K562 (cell line): ENCODE measurements around the gene FGF12. TPM values are rescaled to one million over a fixed set of nuclear protein-coding genes. Genes with fewer than 3 reads are reported as not detected.

Experiments used
- ATAC-seq: fragments of 200-7000 bp; cut with Tn5 transposase; 3 replicates; pipeline ENCODE4 v1.9.1; 2020; ENCODE audit warnings: moderate library complexity
- BruUV-seq: library from RNA; stranded (reverse); fragments of 400-500 nt; replicated peaks from 2 replicates; lab custom pipeline; 2021; lab: Mats Ljungman, UMichigan
- CTCF ChIA-PET: fragments of 300-600 bp; formaldehyde crosslinking; extraction: SDS; loops from one replicate; lab custom pipeline; 2021; ENCODE audit warnings: low intra/inter-chr PET ratio; lab: Yijun Ruan, JAX
- POLR2A ChIA-PET: fragments of 300-600, 350-650 bp; sonication (Branson Sonifier 250); formaldehyde crosslinking; extraction: SDS; loops from one replicate; lab custom pipeline; 2021; ENCODE audit warnings: antibody characterized with exemption, inconsistent platforms; lab: Yijun Ruan, JAX
- DNase-seq, 4 experiments: peaks; one replicate each; pipeline versions ENCODE4 v3.0.0 to v3.0.0-alpha.2; 2011 to 2018; ENCODE audit warnings: low spot score in 3 of 4, mixed read lengths in 3 of 4; ENCODE audit errors: extremely low read depth in 1 of 4
- FAIRE-seq: peaks from 2 replicates; lab custom pipeline; 2011; peaks lifted over from hg19 to GRCh38; lab: Jason Lieb, UNC
- H2AFZ ChIP-seq: 2 replicates; pipeline ENCODE4 v1.6.0; 2011; ENCODE audit warnings: low read depth, low read length, control low read depth, inconsistent platforms
- H3K27ac ChIP-seq: fragments of 200-600 bp; 3 replicates; pipeline ENCODE4 v1.8.0; 2011; ENCODE audit warnings: low read depth, mild to moderate bottlenecking, control low read depth, inconsistent platforms, low read length, moderate library complexity, mixed read lengths; ENCODE audit errors: extremely low read depth
- H3K27me3 ChIP-seq, 2 experiments: fragments of 300-600 bp in 1 of 2; 2 replicates in 1 of 2; 3 replicates in 1 of 2; pipeline versions ENCODE4 v1.6.0 to v1.8.0; 2011; ENCODE audit warnings: inconsistent platforms in 2 of 2, low read length in 2 of 2, mild to moderate bottlenecking in 1 of 2, mixed read lengths in 1 of 2, moderate library complexity in 1 of 2; ENCODE audit not compliant: control insufficient read depth in 2 of 2, insufficient read depth in 2 of 2
- H3K36me3 ChIP-seq: fragments of 300-600 bp; 3 replicates; pipeline ENCODE4 v1.8.0; 2011; ENCODE audit warnings: mild to moderate bottlenecking, low read length, inconsistent platforms; ENCODE audit not compliant: control insufficient read depth, insufficient read depth
- H3K4me1 ChIP-seq, 2 experiments: fragments of 200-600 bp in 1 of 2; replicated peaks in 1 of 2; 2 replicates in 1 of 2; 3 replicates in 1 of 2; pipeline versions ENCODE4 v1.5.1 to v1.8.0; 2011; ENCODE audit warnings: inconsistent platforms in 2 of 2, low read length in 2 of 2, mild to moderate bottlenecking in 1 of 2, mixed read lengths in 1 of 2, moderate library complexity in 1 of 2; ENCODE audit not compliant: control insufficient read depth in 2 of 2, insufficient read depth in 2 of 2
- H3K4me2 ChIP-seq: 2 replicates; pipeline ENCODE4 v1.6.1; 2011; ENCODE audit warnings: low read length, control low read depth, inconsistent platforms, mixed read lengths; ENCODE audit not compliant: insufficient read depth
- H3K4me3 ChIP-seq: fragments of 200-600 bp; sonication (generic), shearing (Covaris generic); 2 replicates; pipeline ENCODE4 v1.5.1; 2016; ENCODE audit warnings: control low read depth, inconsistent platforms
- H3K79me2 ChIP-seq: fragments of 200-600 bp; 3 replicates; pipeline ENCODE4 v1.8.0; 2011; ENCODE audit warnings: low read length, inconsistent platforms; ENCODE audit not compliant: control insufficient read depth, insufficient read depth
- H3K9ac ChIP-seq, 2 experiments: 2 replicates each; pipeline versions ENCODE4 v1.6.0 to v1.6.1; 2011; ENCODE audit warnings: low read depth in 2 of 2, low read length in 2 of 2, control low read depth in 1 of 2, inconsistent platforms in 1 of 2, mild to moderate bottlenecking in 1 of 2, mixed read lengths in 1 of 2; ENCODE audit not compliant: insufficient read depth in 1 of 2
- H3K9me1 ChIP-seq: one replicate; pipeline ENCODE4 v1.6.0; 2011; ENCODE audit warnings: inconsistent platforms, mild to moderate bottlenecking, low read length, moderate library complexity; ENCODE audit not compliant: control insufficient read depth, insufficient read depth
- H3K9me3 ChIP-seq: replicated peaks from 2 replicates; pipeline ENCODE4 v1.5.1; 2011; ENCODE audit warnings: low read depth, low read length, inconsistent platforms; ENCODE audit not compliant: control insufficient read depth, insufficient read depth
- H4K20me1 ChIP-seq: replicated peaks from 2 replicates; pipeline ENCODE4 v1.6.1; 2011; ENCODE audit warnings: low read length, inconsistent platforms, mixed read lengths; ENCODE audit not compliant: control insufficient read depth, insufficient read depth
- DNMT1 ChIP-seq: fragments of 450-650 bp; IDR thresholded peaks from 2 replicates; pipeline ENCODE4 v1.6.1; 2016; ENCODE audit warnings: antibody characterized with exemption, mild to moderate bottlenecking
- ERF ChIP-seq: fragments of 450-650 bp; formaldehyde crosslinking; IDR thresholded peaks from 2 replicates; pipeline ENCODE4 v1.4.0; 2020; ENCODE audit warnings: mild to moderate bottlenecking, mixed read lengths
- KAT8 ChIP-seq: fragments of 450-650 bp; IDR thresholded peaks from 2 replicates; pipeline ENCODE4 v1.6.1; 2016; ENCODE audit warnings: low read depth, mild to moderate bottlenecking
- NR4A1 ChIP-seq, 2 experiments: fragments of 250-450 bp in 1 of 2; fragments of 450-650 bp in 1 of 2; sonication (Bioruptor Pico) in 1 of 2; IDR thresholded peaks; 2 replicates each; pipeline versions ENCODE4 v1.4.0 to v1.6.1; 2016 to 2020; ENCODE audit warnings: mild to moderate bottlenecking in 2 of 2, missing compliant biosample characterization in 1 of 2, missing genetic modification characterization in 1 of 2, moderate library complexity in 1 of 2
- RCOR1 ChIP-seq, 2 experiments: IDR thresholded peaks; 2 replicates each; pipeline ENCODE4 v1.6.1; 2012; ENCODE audit warnings: low read depth in 2 of 2, low read length in 2 of 2, borderline replicate concordance in 1 of 2, improper control_type of control experiment in 1 of 2
- SMAD3 ChIP-seq: fragments of 450-650 bp; formaldehyde crosslinking; conservative IDR thresholded peaks from 2 replicates; pipeline ENCODE4 v1.4.0; 2020; ENCODE audit warnings: mild to moderate bottlenecking
- U2AF1 ChIP-seq: fragments of 200-400 bp; formaldehyde crosslinking; optimal IDR thresholded peaks from 2 replicates; pipeline ENCODE3; 2017; ENCODE audit warnings: mild to moderate bottlenecking, low read depth, low read length, moderate library complexity
- ZBTB8A ChIP-seq: fragments of 450-650 bp; IDR thresholded peaks from 2 replicates; pipeline ENCODE4 v1.6.1; 2018; ENCODE audit warnings: mild to moderate bottlenecking, moderate library complexity; ENCODE audit not compliant: partially characterized antibody
- ZNF274 ChIP-seq: IDR thresholded peaks from 2 replicates; pipeline ENCODE4 v1.6.1; 2011; ENCODE audit warnings: low read depth, mild to moderate bottlenecking, low read length, moderate library complexity, borderline replicate concordance
- ZNF347 ChIP-seq: fragments of 450-650 bp; formaldehyde crosslinking; IDR thresholded peaks from 2 replicates; pipeline ENCODE4 v1.4.0; 2020; ENCODE audit warnings: low read depth, mild to moderate bottlenecking, moderate library complexity
- WGBS: fragments of 100-300 bp; shearing (Covaris generic); methylation state at CpG from one replicate; pipeline ENCODE4 v1.1.6; 2016; ENCODE audit warnings: low coverage, mixed read lengths; ENCODE audit not compliant: insufficient coverage; ENCODE audit errors: missing lambda C conversion rate; 5-methylcytosine and 5-hydroxymethylcytosine counted together
- in situ Hi-C: fragments of 300-500 bp; cut with MboI; formaldehyde crosslinking; loops from 4 replicates; pipeline ENCODE4 v1.15.0; 2018; ENCODE audit warnings: inconsistent platforms, mixed read lengths
- intact Hi-C: fragments of 100-400 bp; cut with micrococcal nuclease; formaldehyde crosslinking; loops from 2 replicates; pipeline ENCODE4 v1.14.2; 2022
- polyA plus RNA-seq, 8 experiments: library from polyadenylated mRNA; depleted of rRNA in 4 of 8; stranded (reverse) in 5 of 8; unstranded in 3 of 8; fragments of >200 nt; fragmentation: Nextera tagmentation in 2 of 8; fragmentation: Illumina TruSeq in 1 of 8; extraction: Ambion mirVana in 2 of 8; extraction: Trizol in 1 of 8; gene quantifications; 2 replicates each; pipeline versions ENCODE4 v1.2.1 to v1.2.3, GENCODE V29; 2011 to 2014; ENCODE audit warnings: inconsistent platforms in 1 of 8, missing spikeins in 1 of 8
- total RNA-seq, 7 experiments: library from RNA; depleted of rRNA in 6 of 7; stranded (reverse); fragments of >200 nt in 6 of 7; fragmentation: Illumina TruSeq in 2 of 7; extraction: Trizol in 2 of 7; gene quantifications; 2 replicates each; pipeline versions ENCODE4 v1.2.1 to v1.2.3, GENCODE V29; 2011 to 2021; ENCODE audit warnings: low replicate concordance in 1 of 7
- TF ChIP-seq, protein P1 (sequence below): sonication (generic); formaldehyde crosslinking; IDR thresholded peaks from 2 replicates; pipeline ENCODE4 v1.8.0; 2022; ENCODE audit warnings: mild to moderate bottlenecking, low read depth, missing genetic modification reagents
- TF ChIP-seq, protein P2 (sequence below): fragments of 450-650 bp; IDR thresholded peaks from 2 replicates; pipeline ENCODE4 v1.6.1; 2016; ENCODE audit warnings: antibody characterized with exemption
- TF ChIP-seq, protein P3 (sequence below): fragments of 250-450 bp; sonication (Bioruptor Pico); IDR thresholded peaks from 2 replicates; pipeline ENCODE4 v1.8.0; 2021; ENCODE audit warnings: moderate library complexity, mild to moderate bottlenecking, inconsistent platforms
- TF ChIP-seq, protein P4 (sequence below): fragments of 200-800 bp; sonication (Bioruptor generic); IDR thresholded peaks from 2 replicates; pipeline ENCODE4 v1.6.1; 2017; ENCODE audit warnings: missing genetic modification characterization, missing compliant biosample characterization

The FGF12 gene
- total and polyA plus RNA-seq, 9 of the 15 experiments (the other 6 are each of a cell fraction or from before 2014, with no cell fraction given), result not detected

DNA sequence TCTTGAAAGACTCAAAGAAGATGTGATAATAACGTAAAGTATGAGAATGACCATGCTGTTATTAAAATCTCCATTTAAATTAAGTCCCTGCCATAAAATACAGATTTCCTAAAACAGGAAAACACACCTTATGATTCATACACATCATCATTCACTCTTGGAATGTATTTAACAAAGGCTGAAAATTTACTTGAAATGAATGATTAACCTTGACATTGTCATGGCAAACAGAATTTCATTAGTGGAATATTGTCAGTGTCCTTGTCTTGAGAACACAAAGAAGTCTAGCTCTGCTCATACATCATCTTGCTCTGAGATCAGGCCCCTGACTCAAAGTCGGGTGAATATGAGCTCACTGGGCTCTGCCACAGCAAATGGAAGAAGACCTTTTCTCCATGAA, 313.9 kb downstream of the FGF12 start:
- ChIA-PET CTCF (no interaction called here), POLR2A (no interaction called here)
- H3K27me3 ChIP-seq, result no peaks in the 10 kb centered on the region
- intact Hi-C loops, result no loop called here
- H3K9me3 ChIP-seq, result no peaks in the 10 kb centered on the region
- no peak overlapping the region for H3K4me3 ChIP-seq
- H3K27ac ChIP-seq, result no peak overlapping the region
- DNase-seq (no peak), ATAC-seq (no peak), FAIRE-seq (no peak)
- H3K9ac ChIP-seq, result no peak overlapping the region
- H4K20me1 ChIP-seq, result no peaks in the 10 kb centered on the region
- no peaks in the 10 kb centered on the region for H3K79me2 ChIP-seq
- H3K4me1 ChIP-seq, result no peaks in the 10 kb centered on the region
- WGBS, result 0% methylated on average over 2 of the region's 2 CpGs
- H3K9me1 ChIP-seq, result no peaks in the 10 kb centered on the region
- in situ Hi-C loops, result no loop called here
- no peak overlapping the region for H3K4me2 ChIP-seq
- no peaks in the 10 kb centered on the region for H3K36me3 ChIP-seq
- BruUV-seq, result no TSS peak
- H2AFZ ChIP-seq, result no peak overlapping the region
- TF ChIP-seq DNMT1 (no peak), ERF (CRISPR knock-in tag) (no peak), ZBTB8A (no peak), NR4A1 (CRISPR knock-in tag; IDR thresholded peaks at IDR 0.05) (no peak), NR4A1 (tag; IDR thresholded peaks at IDR 0.05) (no peak), ZNF274 (no peak), ZNF347 (CRISPR knock-in tag) (no peak), SMAD3 (CRISPR knock-in tag) (no peak), KAT8 (no peak), U2AF1 (no peak), RCOR1 (IDR thresholded peaks at IDR 0.05; ENCODE audit: borderline replicate concordance in 1 of 2, low read depth in 2 of 2, low read length in 2 of 2) (no peak)
- TF ChIP-seq, protein P1, sequence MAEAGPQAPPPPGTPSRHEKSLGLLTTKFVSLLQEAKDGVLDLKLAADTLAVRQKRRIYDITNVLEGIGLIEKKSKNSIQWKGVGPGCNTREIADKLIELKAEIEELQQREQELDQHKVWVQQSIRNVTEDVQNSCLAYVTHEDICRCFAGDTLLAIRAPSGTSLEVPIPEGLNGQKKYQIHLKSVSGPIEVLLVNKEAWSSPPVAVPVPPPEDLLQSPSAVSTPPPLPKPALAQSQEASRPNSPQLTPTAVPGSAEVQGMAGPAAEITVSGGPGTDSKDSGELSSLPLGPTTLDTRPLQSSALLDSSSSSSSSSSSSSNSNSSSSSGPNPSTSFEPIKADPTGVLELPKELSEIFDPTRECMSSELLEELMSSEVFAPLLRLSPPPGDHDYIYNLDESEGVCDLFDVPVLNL, result no peak
- TF ChIP-seq, protein P2, sequence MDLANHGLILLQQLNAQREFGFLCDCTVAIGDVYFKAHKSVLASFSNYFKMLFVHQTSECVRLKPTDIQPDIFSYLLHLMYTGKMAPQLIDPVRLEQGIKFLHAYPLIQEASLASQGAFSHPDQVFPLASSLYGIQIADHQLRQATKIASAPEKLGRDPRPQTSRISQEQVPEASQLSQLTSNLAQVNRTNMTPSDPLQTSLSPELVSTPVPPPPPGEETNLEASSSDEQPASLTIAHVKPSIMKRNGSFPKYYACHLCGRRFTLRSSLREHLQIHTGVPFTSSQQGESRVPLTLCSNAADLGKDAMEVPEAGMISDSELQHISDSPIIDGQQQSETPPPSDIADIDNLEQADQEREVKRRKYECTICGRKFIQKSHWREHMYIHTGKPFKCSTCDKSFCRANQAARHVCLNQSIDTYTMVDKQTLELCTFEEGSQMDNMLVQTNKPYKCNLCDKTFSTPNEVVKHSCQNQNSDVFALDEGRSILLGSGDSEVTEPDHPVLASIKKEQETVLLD, result no peak
- TF ChIP-seq, protein P3, sequence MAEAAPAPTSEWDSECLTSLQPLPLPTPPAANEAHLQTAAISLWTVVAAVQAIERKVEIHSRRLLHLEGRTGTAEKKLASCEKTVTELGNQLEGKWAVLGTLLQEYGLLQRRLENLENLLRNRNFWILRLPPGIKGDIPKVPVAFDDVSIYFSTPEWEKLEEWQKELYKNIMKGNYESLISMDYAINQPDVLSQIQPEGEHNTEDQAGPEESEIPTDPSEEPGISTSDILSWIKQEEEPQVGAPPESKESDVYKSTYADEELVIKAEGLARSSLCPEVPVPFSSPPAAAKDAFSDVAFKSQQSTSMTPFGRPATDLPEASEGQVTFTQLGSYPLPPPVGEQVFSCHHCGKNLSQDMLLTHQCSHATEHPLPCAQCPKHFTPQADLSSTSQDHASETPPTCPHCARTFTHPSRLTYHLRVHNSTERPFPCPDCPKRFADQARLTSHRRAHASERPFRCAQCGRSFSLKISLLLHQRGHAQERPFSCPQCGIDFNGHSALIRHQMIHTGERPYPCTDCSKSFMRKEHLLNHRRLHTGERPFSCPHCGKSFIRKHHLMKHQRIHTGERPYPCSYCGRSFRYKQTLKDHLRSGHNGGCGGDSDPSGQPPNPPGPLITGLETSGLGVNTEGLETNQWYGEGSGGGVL (CRISPR knock-in tag), result no peak
- TF ChIP-seq, protein P4, sequence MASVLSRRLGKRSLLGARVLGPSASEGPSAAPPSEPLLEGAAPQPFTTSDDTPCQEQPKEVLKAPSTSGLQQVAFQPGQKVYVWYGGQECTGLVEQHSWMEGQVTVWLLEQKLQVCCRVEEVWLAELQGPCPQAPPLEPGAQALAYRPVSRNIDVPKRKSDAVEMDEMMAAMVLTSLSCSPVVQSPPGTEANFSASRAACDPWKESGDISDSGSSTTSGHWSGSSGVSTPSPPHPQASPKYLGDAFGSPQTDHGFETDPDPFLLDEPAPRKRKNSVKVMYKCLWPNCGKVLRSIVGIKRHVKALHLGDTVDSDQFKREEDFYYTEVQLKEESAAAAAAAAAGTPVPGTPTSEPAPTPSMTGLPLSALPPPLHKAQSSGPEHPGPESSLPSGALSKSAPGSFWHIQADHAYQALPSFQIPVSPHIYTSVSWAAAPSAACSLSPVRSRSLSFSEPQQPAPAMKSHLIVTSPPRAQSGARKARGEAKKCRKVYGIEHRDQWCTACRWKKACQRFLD (CRISPR knock-in tag), result no peak
